Mesenchymal stem cell (in vitro differentiated cells and primary cell): ENCODE data around the gene APLF.
"Not testable (repeated sequence)": the region's sequence is repeated elsewhere in the genome, so short reads cannot be mapped to it uniquely, and the experiment has no call there.

ENCODE experiments used
- DNase-seq: peaks from one replicate; pipeline ENCODE4 v3.0.0-alpha.2; 2013
- H2AFZ ChIP-seq: one replicate; pipeline ENCODE4 v1.6.1; 2013; ENCODE audit warnings: low read depth, mild to moderate bottlenecking, control low read depth, inconsistent platforms, low read length, moderate library complexity
- H2AK5ac ChIP-seq: 2 replicates; pipeline ENCODE4 v1.6.1; 2013; ENCODE audit warnings: low read length, moderate library complexity, mild to moderate bottlenecking, inconsistent platforms; ENCODE audit not compliant: severe bottlenecking
- H2BK120ac ChIP-seq: one replicate; pipeline ENCODE4 v1.6.1; 2013; ENCODE audit warnings: low read depth, mild to moderate bottlenecking, inconsistent platforms, low read length, moderate library complexity
- H2BK12ac ChIP-seq, 2 experiments: one replicate each; pipeline ENCODE4 v1.6.1; 2013; ENCODE audit warnings: inconsistent platforms in 2 of 2, low read length in 2 of 2, mild to moderate bottlenecking in 2 of 2, moderate library complexity in 2 of 2, control low read depth in 1 of 2
- H2BK15ac ChIP-seq: one replicate; pipeline ENCODE4 v1.6.1; 2013; ENCODE audit warnings: mild to moderate bottlenecking, low read depth, inconsistent platforms; ENCODE audit not compliant: poor library complexity, severe bottlenecking
- H2BK5ac ChIP-seq: 2 replicates; pipeline ENCODE4 v1.6.1; 2013; ENCODE audit warnings: low read depth, mild to moderate bottlenecking, low read length, control low read depth, inconsistent platforms; ENCODE audit not compliant: poor library complexity, severe bottlenecking
- H3K14ac ChIP-seq, 2 experiments: one replicate each; pipeline ENCODE4 v1.6.1; 2013; ENCODE audit warnings: inconsistent platforms in 2 of 2, low read length in 2 of 2, control low read depth in 1 of 2, mild to moderate bottlenecking in 1 of 2, moderate library complexity in 1 of 2
- H3K18ac ChIP-seq, 2 experiments: one replicate each; pipeline ENCODE4 v1.6.1; 2013; ENCODE audit warnings: inconsistent platforms in 2 of 2, low read length in 2 of 2, control low read depth in 1 of 2, low read depth in 1 of 2, mild to moderate bottlenecking in 1 of 2
- H3K23ac ChIP-seq, 2 experiments: one replicate each; pipeline ENCODE4 v1.6.1; 2013; ENCODE audit warnings: inconsistent platforms in 2 of 2, low read length in 2 of 2, mild to moderate bottlenecking in 2 of 2, moderate library complexity in 2 of 2, control low read depth in 1 of 2
- H3K27ac ChIP-seq: 2 replicates; pipeline ENCODE4 v1.5.1; 2013; ENCODE audit warnings: mild to moderate bottlenecking, moderate library complexity, low read length, control low read depth, inconsistent platforms; ENCODE audit not compliant: poor library complexity, severe bottlenecking
- H3K27me3 ChIP-seq, 2 experiments: 2 replicates each; pipeline versions ENCODE4 v1.6.1 to v1.7.0; 2013; ENCODE audit warnings: low read length in 2 of 2, mild to moderate bottlenecking in 2 of 2, moderate library complexity in 2 of 2, control low read depth in 1 of 2, inconsistent platforms in 1 of 2; ENCODE audit not compliant: control insufficient read depth in 1 of 2, insufficient read depth in 1 of 2
- H3K36me3 ChIP-seq, 2 experiments: 2 replicates each; pipeline versions ENCODE4 v1.6.1 to v1.7.0; 2013; ENCODE audit warnings: low read length in 2 of 2, control low read depth in 1 of 2, inconsistent platforms in 1 of 2, low read depth in 1 of 2, mild to moderate bottlenecking in 1 of 2; ENCODE audit not compliant: insufficient read depth in 2 of 2, control insufficient read depth in 1 of 2
- H3K4ac ChIP-seq, 2 experiments: one replicate each; pipeline ENCODE4 v1.6.1; 2013; ENCODE audit warnings: inconsistent platforms in 2 of 2, low read length in 2 of 2, mild to moderate bottlenecking in 2 of 2, moderate library complexity in 2 of 2, control low read depth in 1 of 2, low read depth in 1 of 2
- H3K4me1 ChIP-seq: 2 replicates; pipeline ENCODE4 v1.6.1; 2013; ENCODE audit warnings: low read depth, low read length, control low read depth; ENCODE audit not compliant: control insufficient read depth, insufficient read depth
- H3K4me2 ChIP-seq: 2 replicates; pipeline ENCODE4 v1.6.1; 2013; ENCODE audit warnings: low read length, mild to moderate bottlenecking, inconsistent platforms; ENCODE audit not compliant: poor library complexity, severe bottlenecking
- H3K4me3 ChIP-seq, 2 experiments: 2 replicates each; pipeline versions ENCODE4 v1.5.1 to v1.7.0; 2013; ENCODE audit warnings: low read length in 2 of 2, mild to moderate bottlenecking in 2 of 2, control low read depth in 1 of 2, low read depth in 1 of 2; ENCODE audit not compliant: insufficient read depth in 1 of 2
- H3K79me1 ChIP-seq: replicated peaks from 2 replicates; pipeline ENCODE4 v1.6.1; 2013; ENCODE audit warnings: mild to moderate bottlenecking, control low read depth, low read length, inconsistent platforms; ENCODE audit not compliant: poor library complexity, severe bottlenecking
- H3K9ac ChIP-seq: 2 replicates; pipeline ENCODE4 v1.7.0; 2013; ENCODE audit warnings: mild to moderate bottlenecking, low read length, moderate library complexity
- H3K9me3 ChIP-seq: 2 replicates; pipeline ENCODE4 v1.7.0; 2013; ENCODE audit warnings: mild to moderate bottlenecking, low read length; ENCODE audit not compliant: control insufficient read depth
- H4K8ac ChIP-seq: one replicate; pipeline ENCODE4 v1.6.1; 2013; ENCODE audit warnings: inconsistent platforms, mild to moderate bottlenecking, low read length, moderate library complexity
- H4K91ac ChIP-seq: one replicate; pipeline ENCODE4 v1.6.1; 2013; ENCODE audit warnings: mild to moderate bottlenecking, low read length, inconsistent platforms
- WGBS: methylation state at CpG from one replicate; pipeline ENCODE4 v1.1.7; 2013; ENCODE audit warnings: mixed read lengths; 5-methylcytosine and 5-hydroxymethylcytosine counted together

APLF gene

DNA sequence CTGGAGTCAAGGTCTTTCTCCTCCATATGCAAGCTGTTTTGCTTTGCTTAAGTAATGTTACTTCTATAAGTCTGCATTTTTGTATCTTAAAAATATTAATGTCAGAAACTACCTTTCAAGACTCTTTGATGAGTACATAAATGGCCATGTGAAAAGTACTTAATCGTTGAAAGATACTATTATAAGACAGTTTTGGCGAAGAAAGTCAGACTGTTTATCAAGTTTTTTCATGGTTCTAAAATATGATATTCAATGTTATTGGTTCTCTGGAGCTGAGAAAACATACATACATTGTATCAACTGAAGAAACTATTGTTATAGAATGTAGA is 25.4 kb upstream of the APLF start:
- no peak overlapping the region for H2BK120ac ChIP-seq
- H3K9me3 ChIP-seq = no peaks in the 10 kb centered on the region
- H3K4ac ChIP-seq = no peak overlapping the region
- H3K79me1 ChIP-seq = no peaks in the 10 kb centered on the region
- no peak overlapping the region for H4K8ac ChIP-seq
- H2AFZ ChIP-seq = no peak overlapping the region
- H2BK15ac ChIP-seq = no peak overlapping the region
- no peak overlapping the region for H2BK12ac ChIP-seq
- no peak for DNase-seq
- no peak overlapping the region for H3K23ac ChIP-seq
- no peak overlapping the region for H3K4me2 ChIP-seq
- H3K14ac ChIP-seq = no peak overlapping the region
- H3K9ac ChIP-seq = no peak overlapping the region
- H3K36me3 ChIP-seq = no peaks in the 10 kb centered on the region
- 80% methylated on average over 2 of the region's 2 CpGs for WGBS
- H2AK5ac ChIP-seq = no peak overlapping the region
- H3K4me3 ChIP-seq = no peak overlapping the region
- no peak overlapping the region for H4K91ac ChIP-seq
- H3K27ac ChIP-seq = no peak overlapping the region
- H2BK5ac ChIP-seq = no peak overlapping the region
- no peaks in the 10 kb centered on the region for H3K4me1 ChIP-seq
- H3K18ac ChIP-seq = no peak overlapping the region
- H3K27me3 ChIP-seq = peaks cover 4 to 8% of the 10 kb centered on the region in 2 experiments

DNA sequence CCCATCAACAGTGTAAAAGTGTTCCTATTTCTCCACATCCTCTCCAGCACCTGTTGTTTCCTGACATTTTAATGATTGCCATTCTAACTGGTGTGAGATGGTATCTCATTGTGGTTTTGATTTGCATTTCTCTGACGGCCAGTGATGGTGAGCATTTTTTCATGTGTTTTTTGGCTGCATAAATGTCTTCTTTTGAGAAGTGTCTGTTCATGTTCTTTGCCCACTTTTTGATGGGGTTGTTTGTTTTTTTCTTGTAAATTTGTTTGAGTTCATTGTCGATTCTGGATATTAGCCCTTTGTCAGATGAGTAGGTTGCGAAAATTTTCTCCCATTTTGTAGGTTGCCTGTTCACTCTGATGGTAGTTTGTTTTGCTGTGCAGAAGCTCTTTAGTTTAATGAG is 21.0 kb upstream of the APLF start:
- DNase-seq = not testable (repeated sequence)

DNA sequence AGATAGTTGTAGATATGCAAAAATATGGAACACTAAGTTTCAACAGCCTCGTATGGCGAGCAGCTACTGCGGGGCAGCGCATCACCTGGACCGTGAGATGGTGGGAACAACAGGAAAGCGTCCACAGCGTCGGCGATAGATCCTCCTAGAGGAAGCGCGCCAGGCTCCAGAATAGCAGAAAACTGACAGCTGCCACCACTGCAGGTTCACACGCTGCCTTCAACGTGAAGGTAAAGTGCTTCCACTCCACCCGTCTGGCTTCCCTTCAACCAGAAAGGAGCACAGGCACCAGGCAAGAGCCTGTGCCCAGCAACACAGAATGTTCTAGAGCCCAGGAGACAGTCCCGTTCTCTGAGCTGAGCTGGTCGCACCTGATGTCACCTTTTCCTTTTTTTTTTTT is 20.3 kb upstream of the APLF start:
- H3K9me3 ChIP-seq = no peaks in the 10 kb centered on the region
- peaks cover 0 to 8% of the 10 kb centered on the region in 2 experiments for H3K27me3 ChIP-seq

More for the DNA sequence above, 21.0 kb upstream of the APLF start:
- not testable (repeated sequence) for H2AFZ ChIP-seq, H2AK5ac ChIP-seq, H4K91ac ChIP-seq, H3K36me3 ChIP-seq, H3K27ac ChIP-seq, H3K4me3 ChIP-seq, H3K4me1 ChIP-seq, H2BK12ac ChIP-seq, H2BK15ac ChIP-seq, H3K79me1 ChIP-seq, H3K9me3 ChIP-seq, H3K4ac ChIP-seq, H2BK120ac ChIP-seq, H3K18ac ChIP-seq, H2BK5ac ChIP-seq, H3K23ac ChIP-seq, H3K27me3 ChIP-seq, H3K14ac ChIP-seq, H3K4me2 ChIP-seq, H3K9ac ChIP-seq, H4K8ac ChIP-seq
- 100% methylated on average over 1 of the region's 3 CpGs for WGBS

DNA sequence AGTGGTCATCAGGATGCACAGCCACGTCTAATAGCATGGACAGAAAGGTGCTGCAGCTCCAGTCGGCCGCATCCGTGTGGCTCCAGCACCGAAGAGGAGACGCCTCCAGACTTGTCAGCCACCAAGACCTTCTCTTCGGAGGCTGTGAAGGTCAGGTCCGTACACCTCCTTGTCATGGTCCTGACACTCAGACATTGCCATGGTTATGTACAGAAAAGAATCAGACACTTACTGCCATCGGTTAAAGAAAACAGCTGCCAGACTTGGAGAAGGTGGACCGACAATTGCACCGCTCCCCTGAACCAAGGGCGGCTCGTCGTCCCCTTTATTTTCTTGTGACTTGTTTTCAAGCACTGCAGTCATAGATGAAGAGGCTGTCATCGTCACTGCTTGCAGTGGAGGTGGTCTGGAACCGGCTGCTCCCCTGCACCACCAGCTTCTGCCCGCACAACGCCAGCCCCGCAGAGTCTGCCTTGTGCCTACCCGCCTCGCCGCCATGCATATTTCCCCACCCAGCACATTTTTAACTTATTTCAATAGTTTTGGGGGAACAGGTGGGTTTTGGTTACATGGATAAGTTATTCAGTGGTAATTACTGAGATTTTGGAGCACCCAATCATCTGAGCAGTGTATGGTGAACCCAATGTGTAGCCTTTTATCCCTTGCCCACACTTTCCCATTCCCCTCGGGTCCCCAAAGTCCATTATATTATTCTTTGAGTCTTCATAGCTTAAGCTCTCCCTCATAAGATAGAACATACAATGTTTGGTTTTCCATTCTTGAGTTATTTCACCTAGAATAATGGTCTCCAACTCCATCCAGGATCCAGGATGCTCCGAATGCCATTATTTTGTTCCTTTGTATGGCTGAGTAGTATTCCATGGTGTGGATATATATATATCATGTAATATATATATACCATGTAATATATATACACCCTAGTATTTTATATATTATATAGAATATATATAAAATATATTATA is 18.4 kb upstream of the APLF start:
- 87% methylated on average over 16 of the region's 24 CpGs for WGBS
- H3K18ac ChIP-seq = no peak overlapping the region
- no peaks in the 10 kb centered on the region for H3K79me1 ChIP-seq
- no peaks in the 10 kb centered on the region for H3K4me1 ChIP-seq
- H3K27me3 ChIP-seq = peaks cover 0 to 8% of the 10 kb centered on the region in 2 experiments
- H2AK5ac ChIP-seq = no peak overlapping the region
- no peak overlapping the region for H2BK120ac ChIP-seq
- no peak overlapping the region for H2BK12ac ChIP-seq
- no peak overlapping the region for H4K8ac ChIP-seq
- no peak overlapping the region for H3K4me3 ChIP-seq
- no peaks in the 10 kb centered on the region for H3K36me3 ChIP-seq
- H2AFZ ChIP-seq = no peak overlapping the region
- H2BK5ac ChIP-seq = no peak overlapping the region
- H2BK15ac ChIP-seq = no peak overlapping the region
- no peak overlapping the region for H3K4ac ChIP-seq
- no peak overlapping the region for H3K23ac ChIP-seq
- no peak overlapping the region for H3K9ac ChIP-seq
- no peak overlapping the region for H3K14ac ChIP-seq
- H3K27ac ChIP-seq = no peak overlapping the region
- no peaks in the 10 kb centered on the region for H3K9me3 ChIP-seq
- DNase-seq = no peak
- H3K4me2 ChIP-seq = no peak overlapping the region
- no peak overlapping the region for H4K91ac ChIP-seq

More for the DNA sequence above, 20.3 kb upstream of the APLF start:
- Histone ChIP-seq H2BK12ac (no peak overlapping the region), H3K27ac (no peak overlapping the region), H3K4ac (no peak overlapping the region), H2BK120ac (no peak overlapping the region), H3K4me3 (no peak overlapping the region), H3K4me2 (no peak overlapping the region), H2AFZ (no peak overlapping the region), H4K91ac (no peak overlapping the region), H3K36me3 (no peaks in the 10 kb centered on the region), H3K18ac (no peak overlapping the region), H2BK15ac (no peak overlapping the region), H4K8ac (no peak overlapping the region), H3K14ac (no peak overlapping the region), H3K23ac (no peak overlapping the region), H2BK5ac (no peak overlapping the region), H3K4me1 (no peaks in the 10 kb centered on the region), H3K79me1 (no peaks in the 10 kb centered on the region), H3K9ac (no peak overlapping the region), H2AK5ac (no peak overlapping the region)
- DNase-seq = no peak
- WGBS = 90% methylated on average over 16 of the region's 16 CpGs
